GM12875 (cell line): ENCODE measurements around the gene PAX8.

ENCODE experiments used
- H3K4me3 ChIP-seq: one replicate; pipeline ENCODE4 v1.5.1; 2011; ENCODE audit warnings: low read depth, low read length, control low read depth
- TF ChIP-seq, protein P1 (sequence below): IDR thresholded peaks from 2 replicates; pipeline ENCODE4 v1.5.1; 2011; ENCODE audit warnings: low read depth, mild to moderate bottlenecking, control low read depth, inconsistent platforms, low read length, moderate library complexity, borderline replicate concordance; ENCODE audit not compliant: insufficient read depth

The PAX8 gene

GRCh38 chr2:113219525-113219888 lies 59.2 kb downstream of the PAX8 start:
- H3K4me3 ChIP-seq: no peak overlapping the region
- TF ChIP-seq, protein P1, sequence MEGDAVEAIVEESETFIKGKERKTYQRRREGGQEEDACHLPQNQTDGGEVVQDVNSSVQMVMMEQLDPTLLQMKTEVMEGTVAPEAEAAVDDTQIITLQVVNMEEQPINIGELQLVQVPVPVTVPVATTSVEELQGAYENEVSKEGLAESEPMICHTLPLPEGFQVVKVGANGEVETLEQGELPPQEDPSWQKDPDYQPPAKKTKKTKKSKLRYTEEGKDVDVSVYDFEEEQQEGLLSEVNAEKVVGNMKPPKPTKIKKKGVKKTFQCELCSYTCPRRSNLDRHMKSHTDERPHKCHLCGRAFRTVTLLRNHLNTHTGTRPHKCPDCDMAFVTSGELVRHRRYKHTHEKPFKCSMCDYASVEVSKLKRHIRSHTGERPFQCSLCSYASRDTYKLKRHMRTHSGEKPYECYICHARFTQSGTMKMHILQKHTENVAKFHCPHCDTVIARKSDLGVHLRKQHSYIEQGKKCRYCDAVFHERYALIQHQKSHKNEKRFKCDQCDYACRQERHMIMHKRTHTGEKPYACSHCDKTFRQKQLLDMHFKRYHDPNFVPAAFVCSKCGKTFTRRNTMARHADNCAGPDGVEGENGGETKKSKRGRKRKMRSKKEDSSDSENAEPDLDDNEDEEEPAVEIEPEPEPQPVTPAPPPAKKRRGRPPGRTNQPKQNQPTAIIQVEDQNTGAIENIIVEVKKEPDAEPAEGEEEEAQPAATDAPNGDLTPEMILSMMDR: no peak

DNA sequence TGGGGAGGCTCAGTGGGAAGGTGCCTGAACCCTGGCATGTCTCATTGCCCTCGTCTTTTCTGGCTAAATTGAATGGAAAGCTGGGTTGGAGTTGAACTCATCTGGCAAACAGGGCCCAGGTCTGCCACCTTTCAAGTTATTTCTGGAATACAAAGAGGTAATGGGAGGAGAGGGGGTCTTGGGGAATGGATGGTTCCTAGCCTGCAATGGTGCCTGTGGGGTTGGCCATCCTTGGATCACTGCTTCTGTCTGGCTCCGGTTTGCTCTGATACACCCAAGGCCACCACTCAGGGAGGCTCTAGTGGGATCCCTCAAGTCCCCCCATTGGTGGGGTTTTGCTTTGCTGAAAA lies 59.7 kb downstream of the PAX8 start:
- no peak overlapping the region for H3K4me3 ChIP-seq
- TF ChIP-seq, protein P1: no peak

GRCh38 chr2:113218283-113219091 lies 60.2 kb downstream of the PAX8 start:
- TF ChIP-seq, protein P1: no peak

GRCh38 chr2:113217455-113218282 lies 61.1 kb downstream of the PAX8 start:
- H3K4me3 ChIP-seq: no peak overlapping the region
- TF ChIP-seq, protein P1: no peak

More at GRCh38 chr2:113218283-113219091, 60.2 kb downstream of the PAX8 start:
- no peak overlapping the region for H3K4me3 ChIP-seq

DNA sequence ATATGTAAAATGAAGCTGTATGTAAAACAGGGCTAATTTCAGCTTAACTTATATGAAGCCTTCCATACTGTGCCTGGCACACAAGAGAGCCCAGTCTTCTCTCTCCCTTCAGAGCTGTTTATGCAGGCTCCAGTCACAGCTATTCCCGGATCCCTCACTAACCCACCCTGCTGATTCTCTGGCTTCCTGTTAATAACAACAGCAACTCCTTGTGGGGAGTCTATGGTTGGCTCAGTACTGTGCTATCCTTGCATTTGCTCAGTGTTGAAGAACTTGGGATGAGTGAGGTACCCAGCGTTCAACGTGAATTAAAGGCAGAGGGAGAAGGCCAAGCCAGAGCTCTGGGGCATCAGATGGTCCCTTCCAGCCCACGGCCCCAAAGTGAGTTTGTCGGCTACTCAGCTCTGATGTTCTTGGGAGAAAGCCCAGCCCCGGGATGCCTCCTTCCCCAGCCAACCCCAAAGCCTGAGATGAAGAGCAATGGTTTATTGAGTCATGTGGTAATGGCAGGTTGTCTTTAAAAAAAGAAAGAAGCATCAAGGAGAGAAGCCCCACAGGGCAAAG lies 61.7 kb downstream of the PAX8 start:
- no peak overlapping the region for H3K4me3 ChIP-seq
- TF ChIP-seq, protein P1: no peak

GRCh38 chr2:113216321-113216720 lies 62.4 kb downstream of the PAX8 start:
- TF ChIP-seq, protein P1: no peak
- no peak overlapping the region for H3K4me3 ChIP-seq

DNA sequence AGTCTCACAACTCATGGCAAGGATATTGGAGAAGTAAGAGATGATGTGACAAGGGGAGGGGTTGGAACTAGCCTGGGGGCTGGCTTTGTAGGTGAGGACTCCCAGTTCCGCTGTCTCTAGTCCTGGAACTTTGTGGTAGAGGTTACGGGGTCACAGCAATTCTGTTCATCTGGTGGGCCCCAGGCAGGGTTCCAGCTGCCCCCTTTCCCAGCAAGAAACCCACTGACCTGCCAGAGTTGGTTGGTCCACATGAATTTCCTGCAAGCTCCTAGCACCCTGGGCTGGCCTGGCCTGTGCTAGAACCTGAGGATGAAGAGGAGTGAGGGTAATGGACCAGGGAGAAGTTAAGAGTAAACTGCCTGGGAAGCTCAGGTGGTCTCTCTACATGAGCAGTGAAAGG lies 63.7 kb downstream of the PAX8 start:
- TF ChIP-seq, protein P1: no peak

More for the DNA sequence above, 63.7 kb downstream of the PAX8 start:
- no peak overlapping the region for H3K4me3 ChIP-seq
